Measurements from ENCODE around the gene RBPJ.
A peak's percentile ranks its signal among the peaks of the same experiment; 100 is the strongest.

The RBPJ gene

GRCh38 chr4:26418850-26419249, 98.0 kb downstream of the RBPJ start:
- H3K27me3 ChIP-seq (ENCODE audit: insufficient read depth, low read length): no peaks in the 10 kb centered on the region
- H3K4me1 ChIP-seq (ENCODE audit: control insufficient read depth, insufficient read depth, low read length, unreplicated experiment): no peaks in the 10 kb centered on the region
- H2AFZ ChIP-seq (ENCODE audit: low read length, unreplicated experiment): no peak overlapping the region
- H3K4me3 ChIP-seq (ENCODE audit: low read depth, low read length): no peak overlapping the region
- H3K27ac ChIP-seq (ENCODE audit: low read depth, low read length): no peak overlapping the region
- H3K36me3 ChIP-seq (ENCODE audit: insufficient read depth, low read length): peaks cover 44% of the 10 kb centered on the region
- H3K79me2 ChIP-seq (ENCODE audit: control insufficient read depth, insufficient read depth, low read length, unreplicated experiment): peaks cover 7% of the 10 kb centered on the region

- peaks cover 7% of the 10 kb centered on the region for H3K79me2 ChIP-seq (ENCODE audit: control insufficient read depth, insufficient read depth, low read length, unreplicated experiment)
- H3K4me3 ChIP-seq (ENCODE audit: low read depth, low read length): no peak overlapping the region
- peaks cover 50% of the 10 kb centered on the region for H3K36me3 ChIP-seq (ENCODE audit: insufficient read depth, low read length)
- 0 out of 2 replicates have a peak overlapping the region, but pooled peaks have one; percentile 4 for H3K27ac ChIP-seq (ENCODE audit: low read depth, low read length)
- H3K4me1 ChIP-seq (ENCODE audit: control insufficient read depth, insufficient read depth, low read length, unreplicated experiment): no peaks in the 10 kb centered on the region
- no peak overlapping the region for H2AFZ ChIP-seq (ENCODE audit: low read length, unreplicated experiment)
- H3K27me3 ChIP-seq (ENCODE audit: insufficient read depth, low read length): no peaks in the 10 kb centered on the region
These were observed 99.6 kb downstream of the RBPJ start for GRCh38 chr4:26420438-26420837.

GRCh38 chr4:26420913-26421312, 100.1 kb downstream of the RBPJ start:
- no peak overlapping the region for H3K27ac ChIP-seq (ENCODE audit: low read depth, low read length)
- no peak overlapping the region for H2AFZ ChIP-seq (ENCODE audit: low read length, unreplicated experiment)
- H3K4me1 ChIP-seq (ENCODE audit: control insufficient read depth, insufficient read depth, low read length, unreplicated experiment): no peaks in the 10 kb centered on the region
- peaks cover 7% of the 10 kb centered on the region for H3K79me2 ChIP-seq (ENCODE audit: control insufficient read depth, insufficient read depth, low read length, unreplicated experiment)
- H3K36me3 ChIP-seq (ENCODE audit: insufficient read depth, low read length): peaks cover 50% of the 10 kb centered on the region
- no peak overlapping the region for H3K4me3 ChIP-seq (ENCODE audit: low read depth, low read length)
- no peaks in the 10 kb centered on the region for H3K27me3 ChIP-seq (ENCODE audit: insufficient read depth, low read length)

- Histone ChIP-seq H3K4me3 (ENCODE audit: low read depth, low read length) (no peak overlapping the region), H2AFZ (ENCODE audit: low read length, unreplicated experiment) (no peak overlapping the region), H3K79me2 (ENCODE audit: control insufficient read depth, insufficient read depth, low read length, unreplicated experiment) (peaks cover 7% of the 10 kb centered on the region), H3K36me3 (ENCODE audit: insufficient read depth, low read length) (peaks cover 46% of the 10 kb centered on the region), H3K27me3 (ENCODE audit: insufficient read depth, low read length) (no peaks in the 10 kb centered on the region), H3K4me1 (ENCODE audit: control insufficient read depth, insufficient read depth, low read length, unreplicated experiment) (no peaks in the 10 kb centered on the region), H3K27ac (ENCODE audit: low read depth, low read length) (no peak overlapping the region)
These were observed 103.3 kb downstream of the RBPJ start for GRCh38 chr4:26424153-26424552.

- H3K4me1 ChIP-seq (ENCODE audit: control insufficient read depth, insufficient read depth, low read length, unreplicated experiment): no peaks in the 10 kb centered on the region
- no peak overlapping the region for H2AFZ ChIP-seq (ENCODE audit: low read length, unreplicated experiment)
- H3K27me3 ChIP-seq (ENCODE audit: insufficient read depth, low read length): no peaks in the 10 kb centered on the region
- peaks cover 47% of the 10 kb centered on the region for H3K36me3 ChIP-seq (ENCODE audit: insufficient read depth, low read length)
- H3K4me3 ChIP-seq (ENCODE audit: low read depth, low read length): no peak overlapping the region
- H3K79me2 ChIP-seq (ENCODE audit: control insufficient read depth, insufficient read depth, low read length, unreplicated experiment): peaks cover 7% of the 10 kb centered on the region
- H3K27ac ChIP-seq (ENCODE audit: low read depth, low read length): no peak overlapping the region
These were observed 104.0 kb downstream of the RBPJ start for GRCh38 chr4:26424838-26425237.

GRCh38 chr4:26425953-26426352, 105.1 kb downstream of the RBPJ start:
- no peaks in the 10 kb centered on the region for H3K27me3 ChIP-seq (ENCODE audit: insufficient read depth, low read length)
- no peaks in the 10 kb centered on the region for H3K4me1 ChIP-seq (ENCODE audit: control insufficient read depth, insufficient read depth, low read length, unreplicated experiment)
- no peak overlapping the region for H3K27ac ChIP-seq (ENCODE audit: low read depth, low read length)
- peaks cover 54% of the 10 kb centered on the region for H3K36me3 ChIP-seq (ENCODE audit: insufficient read depth, low read length)
- H3K79me2 ChIP-seq (ENCODE audit: control insufficient read depth, insufficient read depth, low read length, unreplicated experiment): peaks cover 7% of the 10 kb centered on the region
- no peak overlapping the region for H2AFZ ChIP-seq (ENCODE audit: low read length, unreplicated experiment)
- H3K4me3 ChIP-seq (ENCODE audit: low read depth, low read length): no peak overlapping the region

GRCh38 chr4:26426892-26427291, 106.1 kb downstream of the RBPJ start:
- no peaks in the 10 kb centered on the region for H3K4me1 ChIP-seq (ENCODE audit: control insufficient read depth, insufficient read depth, low read length, unreplicated experiment)
- no peak overlapping the region for H2AFZ ChIP-seq (ENCODE audit: low read length, unreplicated experiment)
- peaks cover 51% of the 10 kb centered on the region for H3K36me3 ChIP-seq (ENCODE audit: insufficient read depth, low read length)
- no peak overlapping the region for H3K4me3 ChIP-seq (ENCODE audit: low read depth, low read length)
- peaks cover 4% of the 10 kb centered on the region for H3K79me2 ChIP-seq (ENCODE audit: control insufficient read depth, insufficient read depth, low read length, unreplicated experiment)
- no peak overlapping the region for H3K27ac ChIP-seq (ENCODE audit: low read depth, low read length)
- H3K27me3 ChIP-seq (ENCODE audit: insufficient read depth, low read length): no peaks in the 10 kb centered on the region

- peaks cover 28% of the 10 kb centered on the region for H3K36me3 ChIP-seq (ENCODE audit: insufficient read depth, low read length)
- no peak overlapping the region for H3K27ac ChIP-seq (ENCODE audit: low read depth, low read length)
These were observed 109.1 kb downstream of the RBPJ start for GRCh38 chr4:26429910-26430309.

GRCh38 chr4:26431461-26432180, 110.8 kb downstream of the RBPJ start:
- peaks cover 15% of the 10 kb centered on the region for H3K36me3 ChIP-seq (ENCODE audit: insufficient read depth, low read length)
- no peaks in the 10 kb centered on the region for H3K27me3 ChIP-seq (ENCODE audit: insufficient read depth, low read length)
- no peaks in the 10 kb centered on the region for H3K4me1 ChIP-seq (ENCODE audit: control insufficient read depth, insufficient read depth, low read length, unreplicated experiment)
- H2AFZ ChIP-seq (ENCODE audit: low read length, unreplicated experiment): no peak overlapping the region
- no peaks in the 10 kb centered on the region for H3K79me2 ChIP-seq (ENCODE audit: control insufficient read depth, insufficient read depth, low read length, unreplicated experiment)
- H3K4me3 ChIP-seq (ENCODE audit: low read depth, low read length): no peak overlapping the region
- no peak overlapping the region for H3K27ac ChIP-seq (ENCODE audit: low read depth, low read length)

More at GRCh38 chr4:26429910-26430309, 109.1 kb downstream of the RBPJ start:
- Histone ChIP-seq H3K4me1 (ENCODE audit: control insufficient read depth, insufficient read depth, low read length, unreplicated experiment) (no peaks in the 10 kb centered on the region), H3K4me3 (ENCODE audit: low read depth, low read length) (no peak overlapping the region), H3K27me3 (ENCODE audit: insufficient read depth, low read length) (no peaks in the 10 kb centered on the region), H3K79me2 (ENCODE audit: control insufficient read depth, insufficient read depth, low read length, unreplicated experiment) (no peaks in the 10 kb centered on the region), H2AFZ (ENCODE audit: low read length, unreplicated experiment) (no peak overlapping the region)

GRCh38 chr4:26432419-26432818, 111.6 kb downstream of the RBPJ start:
- H3K79me2 ChIP-seq (ENCODE audit: control insufficient read depth, insufficient read depth, low read length, unreplicated experiment): no peaks in the 10 kb centered on the region
- no peak overlapping the region for H3K27ac ChIP-seq (ENCODE audit: low read depth, low read length)
- H3K36me3 ChIP-seq (ENCODE audit: insufficient read depth, low read length): peaks cover 20% of the 10 kb centered on the region
- H3K4me3 ChIP-seq (ENCODE audit: low read depth, low read length): no peak overlapping the region
- no peak overlapping the region for H2AFZ ChIP-seq (ENCODE audit: low read length, unreplicated experiment)
- no peaks in the 10 kb centered on the region for H3K27me3 ChIP-seq (ENCODE audit: insufficient read depth, low read length)
- H3K4me1 ChIP-seq (ENCODE audit: control insufficient read depth, insufficient read depth, low read length, unreplicated experiment): no peaks in the 10 kb centered on the region

GRCh38 chr4:26433556-26433955, 112.7 kb downstream of the RBPJ start:
- H3K36me3 ChIP-seq (ENCODE audit: insufficient read depth, low read length): peaks cover 20% of the 10 kb centered on the region
- H3K79me2 ChIP-seq (ENCODE audit: control insufficient read depth, insufficient read depth, low read length, unreplicated experiment): no peaks in the 10 kb centered on the region
- no peak overlapping the region for H3K4me3 ChIP-seq (ENCODE audit: low read depth, low read length)

More at GRCh38 chr4:26433556-26433955, 112.7 kb downstream of the RBPJ start:
- H3K4me1 ChIP-seq (ENCODE audit: control insufficient read depth, insufficient read depth, low read length, unreplicated experiment): no peaks in the 10 kb centered on the region
- no peak overlapping the region for H2AFZ ChIP-seq (ENCODE audit: low read length, unreplicated experiment)
- no peaks in the 10 kb centered on the region for H3K27me3 ChIP-seq (ENCODE audit: insufficient read depth, low read length)
- H3K27ac ChIP-seq (ENCODE audit: low read depth, low read length): no peak overlapping the region
